Measurements from ENCODE around the gene ALG9.
"Not testable (repeated sequence)": the region's sequence is repeated elsewhere in the genome, so short reads cannot be mapped to it uniquely, and the experiment has no call there.

ALG9 gene

DNA sequence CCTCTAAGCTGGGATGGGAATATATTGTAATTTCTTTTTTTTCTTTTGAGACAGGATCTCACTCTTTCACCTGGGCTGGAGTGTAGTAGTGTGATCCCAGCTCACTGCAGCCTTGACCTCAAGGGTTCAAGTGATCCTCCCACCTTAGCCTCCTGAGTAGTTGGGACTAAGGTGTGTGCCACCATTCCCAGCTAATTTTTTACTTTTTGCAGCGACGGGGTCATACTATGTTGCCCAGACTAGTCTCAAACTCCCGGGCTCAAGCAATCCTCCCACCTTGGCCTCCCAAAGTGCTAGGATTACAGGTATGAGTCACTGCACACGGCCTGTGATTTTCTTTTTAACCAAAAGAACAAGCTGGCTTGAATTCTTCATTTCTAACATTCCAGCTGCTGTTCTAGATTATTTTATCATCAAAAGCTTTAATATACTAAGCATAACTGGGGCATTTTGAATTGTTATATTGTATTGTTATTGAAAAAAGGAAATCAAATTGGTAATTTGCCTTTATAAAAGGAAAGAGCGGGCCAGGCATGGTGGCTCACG lies 78.4 kb downstream of the ALG9 start:
- DNase-seq: no peak

- DNase-seq: no peak
Observed at GRCh38 chr11:111792314-111792713, 79.1 kb downstream of the ALG9 start.

DNA sequence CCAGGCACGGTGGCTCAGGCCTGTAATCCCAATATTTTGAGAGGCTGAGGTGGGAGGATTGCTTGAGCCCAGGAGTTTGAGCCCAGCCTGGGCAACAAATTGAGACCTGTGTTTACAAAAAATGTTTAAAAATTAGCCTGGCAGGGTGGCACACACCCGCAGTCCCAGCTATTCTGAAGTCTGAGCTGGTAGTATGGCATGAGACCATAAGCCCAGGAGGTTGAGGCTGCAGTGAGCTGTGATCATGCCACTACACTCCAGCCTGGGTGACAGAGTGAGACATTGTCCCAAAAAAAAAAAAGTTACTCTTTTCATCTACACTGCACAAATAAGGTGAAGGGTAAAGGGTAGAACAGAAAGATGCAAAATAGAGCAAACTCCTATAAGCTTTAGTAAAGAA lies 82.9 kb downstream of the ALG9 start:
- no peak for DNase-seq

DNA sequence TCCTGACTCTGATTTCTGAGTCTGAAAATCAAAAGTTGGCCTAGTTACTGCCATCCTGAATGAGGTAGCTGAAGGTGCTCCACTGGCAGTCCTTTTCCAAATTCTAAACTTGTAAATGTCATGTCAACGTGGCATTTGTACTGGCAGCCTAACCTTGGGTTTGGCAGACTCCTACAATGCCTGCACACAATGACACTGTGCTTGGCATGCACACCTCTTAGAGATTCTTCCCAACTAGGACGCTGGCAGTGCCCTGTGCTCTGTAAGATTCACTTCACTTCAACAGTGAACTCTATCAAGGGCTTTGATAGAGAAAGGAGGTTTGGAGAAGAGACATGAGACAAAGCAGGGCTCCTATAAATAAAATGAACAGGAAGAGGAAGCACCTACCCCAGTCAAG lies 83.3 kb downstream of the ALG9 start:
- no peak for DNase-seq

DNA sequence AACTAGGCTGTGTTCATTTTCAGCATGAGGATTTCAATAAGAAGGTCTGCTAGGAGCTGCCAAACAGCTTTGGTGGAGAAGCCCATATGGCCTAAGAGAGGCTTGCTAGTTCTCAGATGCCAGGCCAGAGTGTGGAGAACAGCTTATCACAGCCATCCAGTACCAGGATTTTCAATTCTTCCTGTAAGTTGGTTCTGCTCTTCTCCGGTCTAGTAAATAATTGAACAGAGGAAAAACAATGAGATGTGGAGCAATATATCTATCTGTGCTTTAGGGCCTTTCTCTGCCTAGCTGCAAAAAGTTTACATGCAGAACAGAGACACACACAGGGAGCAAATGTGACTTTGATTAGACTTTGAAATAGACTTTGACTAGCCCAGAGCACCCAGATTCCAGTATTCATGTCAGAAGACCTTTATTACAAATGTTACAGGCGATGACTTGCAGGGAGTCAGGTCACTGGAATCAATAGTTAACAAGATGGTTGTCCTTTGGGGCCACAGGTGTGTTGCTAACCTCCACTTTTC lies 85.4 kb downstream of the ALG9 start:
- DNase-seq: no peak

GRCh38 chr11:111785076-111785475 lies 86.3 kb downstream of the ALG9 start:
- DNase-seq: no peak

DNA sequence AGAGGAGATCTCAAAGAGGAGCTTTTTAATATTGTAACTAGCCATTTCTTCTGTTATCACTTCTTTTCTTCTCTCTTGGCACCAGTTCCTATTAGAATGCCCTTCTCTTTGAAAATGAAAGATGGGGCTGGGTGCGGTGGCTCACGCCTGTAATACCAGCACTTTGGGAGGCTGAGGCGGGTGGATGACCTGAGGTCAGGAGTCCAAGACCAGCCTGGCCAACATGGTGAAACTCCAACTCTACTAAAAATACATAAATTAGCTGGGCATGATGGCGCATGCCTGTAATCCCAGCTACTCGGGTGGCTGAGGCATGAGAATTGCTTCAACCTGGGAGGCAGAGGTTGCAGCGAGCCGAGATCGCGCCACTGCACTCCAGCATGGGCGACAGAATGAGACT lies 87.1 kb downstream of the ALG9 start:
- not testable (repeated sequence) for DNase-seq

DNA sequence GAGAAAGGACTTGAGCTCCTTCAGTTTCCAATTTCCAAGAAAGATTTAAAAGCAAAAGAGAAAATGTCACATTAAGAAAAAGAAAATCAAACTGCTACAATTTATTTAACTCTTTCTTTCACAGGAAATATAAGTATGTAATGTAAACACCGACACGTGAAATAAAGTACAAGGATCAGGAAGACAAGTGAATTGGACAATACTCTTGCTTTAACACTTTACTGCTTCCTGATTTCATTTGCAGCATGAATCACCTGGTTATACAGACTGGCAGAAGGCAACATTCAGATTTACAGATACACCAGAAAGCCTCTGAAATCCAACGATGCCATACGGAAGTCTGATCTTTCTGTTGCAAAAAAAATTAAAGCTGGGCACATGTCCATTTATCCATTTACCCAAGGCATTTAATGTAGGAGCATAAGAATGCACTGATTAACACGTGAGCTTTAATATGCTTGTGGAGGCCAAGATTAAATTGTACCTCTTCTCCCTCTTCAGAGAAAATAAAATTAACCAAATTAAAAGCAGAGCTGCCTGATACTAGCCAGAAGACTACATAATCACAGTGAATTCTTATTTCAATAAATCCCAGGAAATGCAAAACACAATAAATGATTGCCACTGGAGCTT lies 89.2 kb downstream of the ALG9 start:
- no peak for DNase-seq

- no peak for DNase-seq
Observed at GRCh38 chr11:111779118-111779517, 92.3 kb downstream of the ALG9 start.

GRCh38 chr11:111778047-111778558 lies 93.3 kb downstream of the ALG9 start:
- no peak for DNase-seq

GRCh38 chr11:111777094-111778046 lies 94.0 kb downstream of the ALG9 start:
- DNase-seq: peak; percentile 77

DNA sequence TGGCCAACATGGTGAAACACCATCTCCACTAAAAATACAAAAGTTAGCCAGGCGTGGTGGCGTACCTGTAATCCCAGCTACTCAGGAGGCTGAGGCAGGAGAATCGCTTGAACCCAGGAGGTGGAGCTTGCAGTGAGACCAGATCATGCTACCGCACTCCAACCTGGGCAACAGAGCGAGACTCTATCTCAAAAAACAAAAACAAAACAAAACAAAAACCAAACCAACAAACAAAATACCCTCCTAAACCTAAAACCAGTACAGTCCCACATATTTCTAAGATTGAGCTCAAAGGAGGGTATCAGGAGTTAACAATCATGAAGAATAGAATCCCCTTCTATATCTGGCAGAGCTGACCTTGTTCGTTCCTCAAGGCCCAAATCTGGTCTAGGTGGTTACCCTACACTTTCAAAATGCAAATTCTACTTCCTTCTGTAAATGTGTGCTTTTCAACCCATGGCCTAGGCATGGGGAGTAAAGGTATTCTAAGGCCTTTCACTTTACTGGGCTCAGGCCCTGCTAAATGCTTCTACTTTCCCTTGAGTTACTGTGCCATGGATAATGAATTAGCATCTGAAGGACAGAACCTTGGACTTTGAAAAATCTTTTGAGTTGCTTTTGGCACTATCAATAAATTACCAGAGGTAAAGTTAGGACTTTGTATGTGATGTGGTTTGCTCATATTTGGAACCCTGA lies 94.8 kb downstream of the ALG9 start:
- DNase-seq: no peak

GRCh38 chr11:111774955-111775710 lies 96.2 kb downstream of the ALG9 start:
- no peak for DNase-seq

GRCh38 chr11:111772535-111772934 lies 98.8 kb downstream of the ALG9 start:
- no peak for DNase-seq

DNA sequence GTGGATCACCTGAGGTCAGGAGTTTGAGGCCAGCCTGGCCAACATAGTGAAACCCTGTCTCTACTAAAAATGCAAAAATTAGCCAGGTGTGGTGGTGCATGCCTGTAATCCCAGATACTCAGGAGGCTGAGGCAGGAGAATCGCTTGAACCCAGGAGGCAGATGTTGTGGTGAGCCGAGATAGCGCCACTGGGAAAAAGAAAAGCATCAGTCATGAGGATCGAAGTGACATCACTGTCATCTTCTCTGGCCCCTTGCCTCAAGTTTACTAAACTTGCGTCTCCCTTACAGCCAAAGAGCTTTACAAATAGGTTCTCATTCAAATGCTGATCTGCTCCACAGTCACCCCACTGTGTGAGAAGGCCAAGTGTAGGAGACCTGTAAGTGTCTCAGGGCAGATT lies 100.2 kb downstream of the ALG9 start:
- DNase-seq: not testable (repeated sequence)

DNA sequence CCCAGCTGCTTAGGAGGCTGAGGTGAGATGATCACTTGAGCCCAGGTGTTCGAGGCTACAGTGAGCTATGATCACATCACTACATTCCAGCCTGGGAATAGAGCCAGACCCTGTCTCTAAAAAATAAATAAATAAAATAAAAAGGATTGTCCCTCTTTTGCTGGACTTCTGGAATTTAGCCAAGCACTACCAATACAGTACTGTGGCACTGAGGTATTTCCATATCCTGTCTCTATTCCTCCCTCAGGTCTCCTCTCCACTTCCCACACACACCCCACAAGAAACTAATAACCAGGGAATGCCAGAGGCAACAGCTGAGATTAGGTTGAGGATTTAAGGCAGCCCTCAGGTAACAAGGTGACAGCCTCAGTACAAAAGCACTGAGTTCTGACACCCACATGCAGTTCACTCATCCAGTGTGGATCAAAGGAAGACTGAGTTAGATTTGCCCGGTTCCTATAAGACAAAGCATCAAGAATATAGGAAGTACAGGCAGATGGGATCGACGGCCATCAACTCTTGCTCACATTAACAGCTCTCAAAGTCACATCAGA lies 100.7 kb downstream of the ALG9 start:
- DNase-seq: no peak

DNA sequence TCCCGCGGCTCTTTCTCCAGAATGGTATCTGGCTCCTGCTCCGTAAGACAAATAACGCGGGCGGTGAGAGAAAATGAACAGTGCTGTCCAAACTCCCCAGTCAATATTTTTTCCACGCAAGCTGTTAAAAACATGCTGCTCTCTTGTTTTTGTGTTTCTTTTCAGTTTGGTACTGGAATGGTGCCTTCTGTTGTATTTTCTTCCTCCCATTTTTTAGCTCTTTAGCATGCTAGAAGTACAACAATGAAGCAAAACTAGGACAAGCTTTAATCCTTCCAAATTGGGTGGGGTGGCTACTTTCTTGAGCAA lies 104.6 kb downstream of the ALG9 start:
- no peak for DNase-seq

DNA sequence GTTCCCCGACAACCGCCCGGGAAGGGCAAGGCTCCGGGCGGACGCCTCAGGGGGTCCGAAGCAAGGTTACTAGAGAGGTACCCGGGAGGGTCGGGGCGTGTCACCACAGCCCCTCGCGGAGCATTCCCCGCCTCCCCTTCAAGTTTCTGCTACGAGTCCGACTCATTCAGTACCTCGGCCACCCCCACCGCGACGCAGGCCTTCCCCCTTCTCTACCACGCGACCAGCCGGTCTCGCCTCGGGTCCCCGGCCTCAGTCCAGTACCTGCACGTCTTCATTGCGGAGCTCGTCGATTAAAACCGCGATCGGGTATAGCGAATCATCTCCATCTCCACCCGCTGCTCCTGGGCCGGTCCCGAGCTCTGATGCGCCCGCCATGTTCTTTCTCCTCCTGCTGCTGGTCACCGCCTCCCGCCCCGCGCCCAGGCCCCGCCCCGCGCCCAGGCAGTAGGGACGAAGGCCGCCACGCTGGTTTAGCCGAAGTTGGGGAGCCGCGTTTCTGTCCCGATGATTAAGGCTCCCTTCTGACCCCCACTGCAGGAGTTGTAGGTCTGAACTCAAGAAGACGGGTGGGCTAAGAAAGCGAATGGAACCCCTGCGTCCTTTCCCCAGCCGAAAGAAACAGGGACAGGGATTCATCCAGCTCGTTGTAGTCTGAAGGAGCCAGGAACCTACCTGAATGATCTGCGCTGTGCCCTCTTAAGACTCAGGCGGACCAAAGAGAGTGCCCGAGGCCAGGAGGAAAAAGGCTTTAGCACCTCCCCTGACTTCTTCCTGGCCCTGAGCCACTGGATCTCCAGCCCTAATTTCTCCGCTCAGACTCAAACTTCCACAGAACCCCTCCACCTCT lies 105.2 kb downstream of the ALG9 start, which contains the start of gene PPP2R1B:
Gene PPP2R1B, minus strand, starts transcription at position 406 of the 850 bp plus-strand sequence. Its CDS starts 28 bp downstream, at position 378.
- peak; percentile 64 for DNase-seq

DNA sequence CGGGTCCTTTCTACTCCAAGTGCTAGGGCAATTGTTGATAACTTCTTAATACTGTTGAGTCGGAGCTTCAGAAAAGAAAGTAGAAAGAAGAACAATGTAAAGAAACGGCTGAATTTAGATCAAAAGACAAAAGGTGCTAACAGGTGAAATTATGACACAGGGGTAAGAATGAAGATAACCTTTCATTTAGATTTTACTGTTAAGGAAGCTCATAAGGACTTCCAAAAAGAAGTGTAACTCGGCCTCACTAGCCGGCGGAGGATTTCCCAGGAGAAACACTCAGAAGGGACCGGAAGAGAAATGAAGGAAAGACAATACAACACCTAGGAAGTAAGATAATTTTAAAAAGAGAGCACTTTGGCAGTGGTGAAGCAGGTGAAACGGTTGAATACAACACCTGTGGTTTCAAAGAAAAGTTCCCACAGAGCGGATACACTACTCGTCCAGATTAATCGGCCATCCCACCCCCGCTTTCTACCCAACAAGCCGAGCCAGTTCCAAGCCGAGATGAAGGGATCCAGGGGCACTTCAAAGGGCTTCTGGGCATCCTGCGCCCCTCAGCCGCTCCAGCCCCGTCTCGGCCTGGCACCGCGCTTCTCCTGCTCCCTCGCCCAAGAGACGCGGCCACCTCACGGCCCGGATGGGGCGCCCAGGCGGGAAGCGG lies 105.9 kb downstream of the ALG9 start:
- DNase-seq: no peak

GRCh38 chr11:111764621-111765020 lies 106.8 kb downstream of the ALG9 start:
- peak; percentile 33 for DNase-seq
